CD8-positive, alpha-beta memory T cell (primary cell): Measurements from ENCODE around the gene CNTNAP1. TPM values are rescaled to one million over a fixed set of nuclear protein-coding genes. Genes with fewer than 3 reads are reported as not detected.
"Not testable (repeated sequence)": the region's sequence is repeated elsewhere in the genome, so short reads cannot be mapped to it uniquely, and the experiment has no call there.

Experiments
- CTCF ChIA-PET: fragments of 350-600 bp; sonication (Branson Sonifier 250); formaldehyde crosslinking; loops from one replicate; lab custom pipeline; 2021; ENCODE audit warnings: antibody characterized with exemption; lab: Charles Lee
- POLR2A ChIA-PET: fragments of 350-600 bp; sonication (Branson Sonifier 250); formaldehyde crosslinking; loops from one replicate; lab custom pipeline; 2021; ENCODE audit warnings: antibody characterized with exemption; lab: Charles Lee
- DNase-seq, 5 donors: peaks; one replicate each; pipeline versions ENCODE4 v3.0.0 to v3.0.0-alpha.2; 2020 to 2022; ENCODE audit warnings: mixed read lengths in 1 of 5
- H3K27ac ChIP-seq: one replicate; pipeline ENCODE4 v1.7.0; 2013; ENCODE audit warnings: low read depth, mild to moderate bottlenecking, low read length, moderate library complexity
- H3K27me3 ChIP-seq: 2 replicates; pipeline ENCODE4 v1.7.0; 2013; ENCODE audit warnings: low read length, mild to moderate bottlenecking; ENCODE audit not compliant: insufficient read depth, poor library complexity, severe bottlenecking
- H3K36me3 ChIP-seq: 2 replicates; pipeline ENCODE4 v1.7.0; 2013; ENCODE audit warnings: mild to moderate bottlenecking, low read length, moderate library complexity; ENCODE audit not compliant: insufficient read depth
- H3K4me1 ChIP-seq: 2 replicates; pipeline ENCODE4 v1.7.0; 2013; ENCODE audit warnings: mild to moderate bottlenecking, low read length, moderate library complexity; ENCODE audit not compliant: insufficient read depth
- H3K4me3 ChIP-seq: 2 replicates; pipeline ENCODE4 v1.7.0; 2013; ENCODE audit warnings: mild to moderate bottlenecking, low read length
- H3K9me3 ChIP-seq: 2 replicates; pipeline ENCODE4 v1.7.0; 2013; ENCODE audit warnings: mild to moderate bottlenecking, low read length
- H3K27ac Mint-ChIP-seq, 8 donors: one replicate each; pipeline ENCODE4 v1.8.0; 2020 to 2021; ENCODE audit warnings: mixed read lengths in 8 of 8, mild to moderate bottlenecking in 6 of 8, inconsistent platforms in 3 of 8, moderate library complexity in 3 of 8
- H3K27me3 Mint-ChIP-seq, 2 donors: one replicate each; pipeline ENCODE4 v1.8.0; 2020 to 2021; ENCODE audit warnings: mixed read lengths in 2 of 2, mild to moderate bottlenecking in 1 of 2, moderate library complexity in 1 of 2
- H3K36me3 Mint-ChIP-seq, 3 donors: one replicate each; pipeline ENCODE4 v1.8.0; 2020 to 2021; ENCODE audit warnings: mixed read lengths in 3 of 3, inconsistent platforms in 1 of 3, mild to moderate bottlenecking in 1 of 3
- H3K4me1 Mint-ChIP-seq, 3 donors: one replicate each; pipeline ENCODE4 v1.8.0; 2020 to 2021; ENCODE audit warnings: mixed read lengths in 3 of 3, inconsistent platforms in 1 of 3, mild to moderate bottlenecking in 1 of 3
- H3K4me3 Mint-ChIP-seq, 7 donors: one replicate each; pipeline ENCODE4 v1.8.0; 2020 to 2021; ENCODE audit warnings: mixed read lengths in 7 of 7, mild to moderate bottlenecking in 6 of 7, moderate library complexity in 4 of 7, inconsistent platforms in 2 of 7
- H3K9me3 Mint-ChIP-seq, 5 donors: one replicate each; pipeline ENCODE4 v1.8.0; 2020 to 2022; ENCODE audit warnings: mixed read lengths in 5 of 5, mild to moderate bottlenecking in 3 of 5, moderate library complexity in 2 of 5, inconsistent platforms in 1 of 5
- polyA plus RNA-seq: library from polyadenylated mRNA; unstranded; fragments of 300-500 nt; fragmentation: Illumina TruSeq; gene quantifications from one replicate; pipeline ENCODE4 v1.2.3, GENCODE V29; 2021
- total RNA-seq, 2 experiments: library from RNA; stranded (reverse); gene quantifications; one replicate each; pipeline ENCODE4 v1.2.3, GENCODE V29; 2021

CNTNAP1 gene
- total and polyA plus RNA-seq, 3 experiments from 2014 or later = 1.1 to 1.7 (median 1.2) TPM

GRCh38 chr17:42723636-42724035 lies 41.3 kb downstream of the CNTNAP1 start:
- Histone ChIP-seq H3K27ac (no peak overlapping the region), H3K9me3 (no peaks in the 10 kb centered on the region), H3K27me3 (no peaks in the 10 kb centered on the region), H3K4me3 (no peak overlapping the region), H3K4me1 (no peaks in the 10 kb centered on the region), H3K36me3 (peaks cover 48% of the 10 kb centered on the region)
- DNase-seq = no peak
- Mint-ChIP-seq H3K27me3 (no peaks in the 10 kb centered on the region), H3K36me3 (peaks cover 12 to 63% (median 28%) of the 10 kb centered on the region in 3 donors), H3K4me3 (no peak overlapping the region), H3K9me3 (no peaks in the 10 kb centered on the region), H3K4me1 (peaks cover 0 to 7% (median 4%) of the 10 kb centered on the region in 3 donors), H3K27ac (no peak overlapping the region)
- CTCF ChIA-PET = interaction anchor here (1.5 kb wide), 1 partner anchor 12 kb away, joined by 3 read pairs; no protein-coding TSS in a partner anchor
- POLR2A ChIA-PET = no interaction called here

- no peak overlapping the region for H3K27ac Mint-ChIP-seq
- CTCF ChIA-PET = interaction anchor here (1.0 to 1.5 kb wide), 2 partner anchors 9 to 11 kb away, joined by 3 to 6 read pairs; no protein-coding TSS in a partner anchor
- POLR2A ChIA-PET = no interaction called here
- no peaks in the 10 kb centered on the region for H3K27me3 Mint-ChIP-seq
- Histone ChIP-seq H3K4me3 (no peak overlapping the region), H3K27ac (no peak overlapping the region), H3K9me3 (no peaks in the 10 kb centered on the region), H3K36me3 (peaks cover 40% of the 10 kb centered on the region), H3K4me1 (no peaks in the 10 kb centered on the region), H3K27me3 (no peaks in the 10 kb centered on the region)
- DNase-seq = no peak
- H3K36me3 Mint-ChIP-seq = peaks cover 9 to 66% (median 29%) of the 10 kb centered on the region in 3 donors
- H3K9me3 Mint-ChIP-seq = no peaks in the 10 kb centered on the region
- H3K4me3 Mint-ChIP-seq = no peak overlapping the region
- H3K4me1 Mint-ChIP-seq = peaks cover 0 to 5% (median 4%) of the 10 kb centered on the region in 3 donors
Measured at GRCh38 chr17:42725143-42725542, 42.8 kb downstream of the CNTNAP1 start.

GRCh38 chr17:42740699-42741098 lies 58.4 kb downstream of the CNTNAP1 start:
- H3K4me3 ChIP-seq = no peak overlapping the region
- H3K27ac Mint-ChIP-seq = no peak overlapping the region
- no peaks in the 10 kb centered on the region for H3K9me3 ChIP-seq
- ChIA-PET CTCF (no interaction called here), POLR2A (no interaction called here)
- peaks cover 0 to 19% (median 3%) of the 10 kb centered on the region in 3 donors for H3K36me3 Mint-ChIP-seq
- H3K27me3 ChIP-seq = no peaks in the 10 kb centered on the region
- DNase-seq = no peak
- no peak overlapping the region for H3K27ac ChIP-seq
- H3K4me1 Mint-ChIP-seq = peaks cover 16 to 47% (median 30%) of the 10 kb centered on the region in 3 donors
- H3K9me3 Mint-ChIP-seq = no peaks in the 10 kb centered on the region
- H3K36me3 ChIP-seq = no peaks in the 10 kb centered on the region
- no peaks in the 10 kb centered on the region for H3K27me3 Mint-ChIP-seq
- peaks cover 18% of the 10 kb centered on the region for H3K4me1 ChIP-seq
- H3K4me3 Mint-ChIP-seq = no peak overlapping the region

- H3K9me3 ChIP-seq, H3K27me3 ChIP-seq, H3K36me3 ChIP-seq, POLR2A ChIA-PET, DNase-seq, H3K27ac ChIP-seq, H3K4me3 ChIP-seq, H3K9me3 Mint-ChIP-seq: not testable (repeated sequence)
- H3K4me1 Mint-ChIP-seq = peaks cover 16 to 37% (median 25%) of the 10 kb centered on the region in 3 donors
- H3K36me3 Mint-ChIP-seq = peaks cover 0 to 13% (median 2%) of the 10 kb centered on the region in 3 donors
- CTCF ChIA-PET = interaction anchor here (1.2 kb wide), 1 partner anchor 18 kb away, joined by 4 read pairs; the partner anchor contains the start of gene RAMP2
- H3K4me1 ChIP-seq = peaks cover 18% of the 10 kb centered on the region
- H3K27me3 Mint-ChIP-seq = peaks cover 0 to 11% of the 10 kb centered on the region in 2 donors
- peak overlapping the region in 1 of 8 donors; percentile 64 for H3K27ac Mint-ChIP-seq
- peak overlapping the region in 6 of 7 donors; percentile 9 to 56 (median 48) for H3K4me3 Mint-ChIP-seq
Measured at GRCh38 chr17:42742916-42743315, 60.6 kb downstream of the CNTNAP1 start.

- no peak for DNase-seq
- Mint-ChIP-seq H3K27ac (peak overlapping the region; percentile 82 to 97 (median 92)), H3K27me3 (peaks cover 3 to 15% of the 10 kb centered on the region in 2 donors), H3K9me3 (no peaks in the 10 kb centered on the region), H3K4me1 (peaks cover 16 to 37% (median 25%) of the 10 kb centered on the region in 3 donors), H3K4me3 (peak overlapping the region; percentile 87 to 98 (median 96)), H3K36me3 (peaks cover 0 to 13% (median 2%) of the 10 kb centered on the region in 3 donors)
- POLR2A ChIA-PET = no interaction called here
- H3K9me3 ChIP-seq = no peaks in the 10 kb centered on the region
- H3K4me1 ChIP-seq = peaks cover 18% of the 10 kb centered on the region
- H3K27ac ChIP-seq = peak overlapping the region; percentile 60
- no peaks in the 10 kb centered on the region for H3K36me3 ChIP-seq
- CTCF ChIA-PET = interaction anchor here (1.2 kb wide), 1 partner anchor 18 kb away, joined by 4 read pairs; the partner anchor contains the start of gene RAMP2
- H3K4me3 ChIP-seq = peak overlapping the region; percentile 70
- H3K27me3 ChIP-seq = no peaks in the 10 kb centered on the region
Measured at GRCh38 chr17:42743595-42744282, 61.4 kb downstream of the CNTNAP1 start.

GRCh38 chr17:42744283-42744805 lies 62.0 kb downstream of the CNTNAP1 start:
- Mint-ChIP-seq H3K4me3 (peak overlapping the region; percentile 87 to 98 (median 96)), H3K27me3 (peaks cover 3 to 21% of the 10 kb centered on the region in 2 donors), H3K9me3 (no peaks in the 10 kb centered on the region), H3K4me1 (peaks cover 16 to 37% (median 25%) of the 10 kb centered on the region in 3 donors), H3K27ac (peak overlapping the region; percentile 82 to 97 (median 92)), H3K36me3 (peaks cover 0 to 13% (median 2%) of the 10 kb centered on the region in 3 donors)
- POLR2A ChIA-PET = no interaction called here
- Histone ChIP-seq H3K27ac (peak overlapping the region; percentile 60), H3K36me3 (no peaks in the 10 kb centered on the region), H3K9me3 (no peaks in the 10 kb centered on the region), H3K4me1 (peaks cover 18% of the 10 kb centered on the region), H3K4me3 (peak overlapping the region; percentile 70), H3K27me3 (no peaks in the 10 kb centered on the region)
- peak in 2 of 5 donors; percentile 59 to 66 for DNase-seq
- CTCF ChIA-PET = interaction anchor here (1.2 kb wide), 1 partner anchor 17 kb away, joined by 4 read pairs; the partner anchor contains the start of gene RAMP2

GRCh38 chr17:42744806-42745617 lies 62.7 kb downstream of the CNTNAP1 start, which contains the start of gene EZH1:
TSS of gene EZH1 (minus strand) at chr17:42745040. CDS start at chr17:42728941, 16,099 bp downstream.
- ChIA-PET POLR2A (no interaction called here), CTCF (no interaction called here)
- Histone ChIP-seq H3K27ac (peak within 1 kb of the TSS; percentile 60), H3K9me3 (no peaks in the 10 kb centered on the region), H3K4me1 (peaks cover 18% of the 10 kb centered on the region), H3K4me3 (peak within 1 kb of the TSS; percentile 70), H3K27me3 (no peaks in the 10 kb centered on the region), H3K36me3 (no peaks in the 10 kb centered on the region)
- H3K4me3 Mint-ChIP-seq = peak within 1 kb of the TSS; percentile 87 to 98 (median 96)
- H3K27me3 Mint-ChIP-seq = peaks cover 3 to 25% of the 10 kb centered on the region in 2 donors
- no peaks in the 10 kb centered on the region for H3K9me3 Mint-ChIP-seq
- H3K27ac Mint-ChIP-seq = peak within 1 kb of the TSS; percentile 82 to 97 (median 92)
- peaks cover 16 to 37% (median 25%) of the 10 kb centered on the region in 3 donors for H3K4me1 Mint-ChIP-seq
- peaks cover 0 to 13% (median 2%) of the 10 kb centered on the region in 3 donors for H3K36me3 Mint-ChIP-seq
- DNase-seq = peak; percentile 86 to 95 (median 93)
